ENCODE results near the gene OR52K2.

DNA sequence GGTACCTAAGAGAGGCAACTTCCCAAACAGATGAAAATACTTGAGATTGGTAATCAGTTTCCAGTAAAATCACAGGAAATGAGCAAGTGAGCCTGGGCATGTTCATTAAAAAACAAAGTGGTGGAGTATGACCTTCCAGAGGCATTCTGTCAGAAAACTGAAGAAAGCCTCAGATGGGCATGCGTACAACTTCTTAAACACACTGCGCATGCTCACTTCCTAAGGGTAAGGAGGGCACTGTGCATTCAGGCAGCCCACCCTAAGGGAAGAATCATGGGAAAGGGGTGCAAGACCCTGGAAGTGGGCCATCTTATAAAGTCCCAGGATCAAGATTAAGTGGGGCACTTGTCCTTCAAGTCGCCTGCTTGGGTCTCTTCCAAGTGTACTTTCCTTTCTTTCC, 4.0 kb downstream of the OR52K2 start:
- TF ChIP-seq, protein P1, sequence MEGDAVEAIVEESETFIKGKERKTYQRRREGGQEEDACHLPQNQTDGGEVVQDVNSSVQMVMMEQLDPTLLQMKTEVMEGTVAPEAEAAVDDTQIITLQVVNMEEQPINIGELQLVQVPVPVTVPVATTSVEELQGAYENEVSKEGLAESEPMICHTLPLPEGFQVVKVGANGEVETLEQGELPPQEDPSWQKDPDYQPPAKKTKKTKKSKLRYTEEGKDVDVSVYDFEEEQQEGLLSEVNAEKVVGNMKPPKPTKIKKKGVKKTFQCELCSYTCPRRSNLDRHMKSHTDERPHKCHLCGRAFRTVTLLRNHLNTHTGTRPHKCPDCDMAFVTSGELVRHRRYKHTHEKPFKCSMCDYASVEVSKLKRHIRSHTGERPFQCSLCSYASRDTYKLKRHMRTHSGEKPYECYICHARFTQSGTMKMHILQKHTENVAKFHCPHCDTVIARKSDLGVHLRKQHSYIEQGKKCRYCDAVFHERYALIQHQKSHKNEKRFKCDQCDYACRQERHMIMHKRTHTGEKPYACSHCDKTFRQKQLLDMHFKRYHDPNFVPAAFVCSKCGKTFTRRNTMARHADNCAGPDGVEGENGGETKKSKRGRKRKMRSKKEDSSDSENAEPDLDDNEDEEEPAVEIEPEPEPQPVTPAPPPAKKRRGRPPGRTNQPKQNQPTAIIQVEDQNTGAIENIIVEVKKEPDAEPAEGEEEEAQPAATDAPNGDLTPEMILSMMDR (conservative IDR thresholded peaks at IDR 0.05), result no peak
- TF ChIP-seq EZH2 (IDR thresholded peaks at IDR 0.05; ENCODE audit: low read depth), result no peak

Data from PC-9 (cell line).